Stimulated activated CD4-positive, alpha-beta T cell treated with anti-CD3 and anti-CD28 coated beads, Interleukin-2, amount 100 ng/mL, for 4 hours (primary cell): Measurements from ENCODE around the gene CEP170B.
"Not testable (repeated sequence)": the region's sequence is repeated elsewhere in the genome, so short reads cannot be mapped to it uniquely, and the experiment has no call there.

Experiments used
- DNase-seq: peaks from one replicate; pipeline ENCODE4 v3.0.0-alpha.2; 2020; ENCODE audit warnings: low read depth

Gene CEP170B

GRCh38 chr14:104917116-104917515, 52.0 kb downstream of the CEP170B start:
- no peak for DNase-seq

- no peak for DNase-seq
Measured at GRCh38 chr14:104917993-104918392, 52.9 kb downstream of the CEP170B start.

GRCh38 chr14:104919152-104919992, 54.3 kb downstream of the CEP170B start:
- not testable (repeated sequence) for DNase-seq

- DNase-seq = no peak
Measured at GRCh38 chr14:104919993-104920315, 54.9 kb downstream of the CEP170B start.

- DNase-seq = no peak
Measured at GRCh38 chr14:104923640-104924420, 58.8 kb downstream of the CEP170B start.

GRCh38 chr14:104924421-104925213, 59.5 kb downstream of the CEP170B start, which contains the start of gene PLD4:
TSS of gene PLD4 (plus strand) at chr14:104924879. CDS start at chr14:104927141, 2,262 bp downstream.
- DNase-seq = no peak

GRCh38 chr14:104925214-104925854, 60.3 kb downstream of the CEP170B start:
- no peak for DNase-seq

- no peak for DNase-seq
Measured at GRCh38 chr14:104925855-104926609, 61.0 kb downstream of the CEP170B start.

GRCh38 chr14:104926619-104927431, 61.8 kb downstream of the CEP170B start:
- DNase-seq = no peak

- DNase-seq = no peak
Measured at GRCh38 chr14:104927432-104927816, 62.4 kb downstream of the CEP170B start.

GRCh38 chr14:104927901-104928300, 62.8 kb downstream of the CEP170B start:
- DNase-seq = no peak

- DNase-seq = no peak
Measured at GRCh38 chr14:104928391-104929133, 63.5 kb downstream of the CEP170B start.

- DNase-seq = no peak
Measured at GRCh38 chr14:104929268-104930230, 64.5 kb downstream of the CEP170B start.

GRCh38 chr14:104930526-104931303, 65.6 kb downstream of the CEP170B start:
- no peak for DNase-seq

- DNase-seq = no peak
Measured at GRCh38 chr14:104931304-104931770, 66.3 kb downstream of the CEP170B start.

GRCh38 chr14:104931771-104932675, 67.0 kb downstream of the CEP170B start:
- no peak for DNase-seq
